Trophoblast cell (in vitro differentiated cells and primary cell): ENCODE results near the gene PKD1L1.
A peak's percentile ranks its signal among the peaks of the same experiment; 100 is the strongest.

Experiments used
- DNase-seq, 2 donors: peaks; one replicate each; pipeline ENCODE4 v3.0.0-alpha.2; 2016
- H2AFZ ChIP-seq: 2 replicates; pipeline ENCODE4 v1.6.1; 2013; ENCODE audit warnings: low read length, moderate library complexity, mild to moderate bottlenecking; ENCODE audit not compliant: insufficient read depth, poor library complexity
- H2AK5ac ChIP-seq: 2 replicates; pipeline ENCODE4 v1.6.1; 2013; ENCODE audit warnings: mild to moderate bottlenecking, low read length
- H2BK120ac ChIP-seq: 2 replicates; pipeline ENCODE4 v1.6.1; 2013; ENCODE audit warnings: low read length, mild to moderate bottlenecking, moderate library complexity; ENCODE audit not compliant: insufficient read depth, poor library complexity
- H2BK12ac ChIP-seq: 2 replicates; pipeline ENCODE4 v1.6.1; 2013; ENCODE audit warnings: mild to moderate bottlenecking, low read length, moderate library complexity
- H2BK5ac ChIP-seq: 2 replicates; pipeline ENCODE4 v1.6.1; 2013; ENCODE audit warnings: low read length, low read depth, moderate library complexity, mild to moderate bottlenecking; ENCODE audit not compliant: poor library complexity
- H3K14ac ChIP-seq: 2 replicates; pipeline ENCODE4 v1.6.1; 2013; ENCODE audit warnings: mild to moderate bottlenecking, low read length
- H3K18ac ChIP-seq: 2 replicates; pipeline ENCODE4 v1.6.1; 2013; ENCODE audit warnings: mild to moderate bottlenecking, low read length
- H3K23ac ChIP-seq: 2 replicates; pipeline ENCODE4 v1.6.1; 2013; ENCODE audit warnings: low read length
- H3K27ac ChIP-seq: 2 replicates; pipeline ENCODE4 v1.5.1; 2013; ENCODE audit warnings: low read depth, mild to moderate bottlenecking, inconsistent platforms, low read length, moderate library complexity
- H3K27me3 ChIP-seq: 2 replicates; pipeline ENCODE4 v1.6.1; 2013; ENCODE audit warnings: inconsistent platforms, mild to moderate bottlenecking, low read length, moderate library complexity; ENCODE audit not compliant: insufficient read depth
- H3K36me3 ChIP-seq, 2 experiments: 1 replicate in 1 of 2; 2 replicates in 1 of 2; pipeline ENCODE4 v1.6.1; 2013; ENCODE audit warnings: low read length in 2 of 2, mild to moderate bottlenecking in 2 of 2, moderate library complexity in 1 of 2; ENCODE audit not compliant: insufficient read depth in 2 of 2, control insufficient read depth in 1 of 2
- H3K4ac ChIP-seq: 2 replicates; pipeline ENCODE4 v1.6.1; 2013; ENCODE audit warnings: low read depth, mild to moderate bottlenecking, low read length, moderate library complexity
- H3K4me1 ChIP-seq, 2 experiments: 1 replicate in 1 of 2; 2 replicates in 1 of 2; pipeline ENCODE4 v1.6.1; 2013; ENCODE audit warnings: low read length in 2 of 2, mild to moderate bottlenecking in 2 of 2, moderate library complexity in 1 of 2; ENCODE audit not compliant: insufficient read depth in 2 of 2, control insufficient read depth in 1 of 2
- H3K4me2 ChIP-seq: 2 replicates; pipeline ENCODE4 v1.6.1; 2013; ENCODE audit warnings: inconsistent platforms, mild to moderate bottlenecking, low read length, moderate library complexity
- H3K4me3 ChIP-seq: 2 replicates; pipeline ENCODE4 v1.5.1; 2013; ENCODE audit warnings: mild to moderate bottlenecking, low read depth, low read length, inconsistent platforms
- H3K79me1 ChIP-seq: one replicate; pipeline ENCODE4 v1.6.1; 2013; ENCODE audit warnings: low read length
- H3K79me2 ChIP-seq: 2 replicates; pipeline ENCODE4 v1.6.1; 2013; ENCODE audit warnings: low read length, mild to moderate bottlenecking; ENCODE audit not compliant: control insufficient read depth, insufficient read depth, poor library complexity
- H3K9ac ChIP-seq: 2 replicates; pipeline ENCODE4 v1.6.1; 2013; ENCODE audit warnings: mild to moderate bottlenecking, low read length
- H3K9me3 ChIP-seq: 2 replicates; pipeline ENCODE4 v1.6.1; 2013; ENCODE audit warnings: low read depth, mild to moderate bottlenecking, control low read depth, inconsistent platforms, low read length; ENCODE audit not compliant: insufficient read depth
- H4K12ac ChIP-seq: 2 replicates; pipeline ENCODE4 v1.6.1; 2013; ENCODE audit warnings: low read depth, mild to moderate bottlenecking, low read length, moderate library complexity
- H4K8ac ChIP-seq: 2 replicates; pipeline ENCODE4 v1.6.1; 2013; ENCODE audit warnings: low read depth, mild to moderate bottlenecking, low read length, moderate library complexity
- H4K91ac ChIP-seq: one replicate; pipeline ENCODE4 v1.6.1; 2013; ENCODE audit warnings: low read depth, mild to moderate bottlenecking, low read length, moderate library complexity
- WGBS: extraction: QIAGEN DNeasy Blood & Tissue Kit; methylation state at CpG from one replicate; pipeline ENCODE4 v1.1.7; 2013; ENCODE audit warnings: missing lambda C conversion rate; ENCODE audit not compliant: insufficient read length, insufficient coverage; ENCODE audit errors: extremely low coverage; 5-methylcytosine and 5-hydroxymethylcytosine counted together

PKD1L1 gene

DNA sequence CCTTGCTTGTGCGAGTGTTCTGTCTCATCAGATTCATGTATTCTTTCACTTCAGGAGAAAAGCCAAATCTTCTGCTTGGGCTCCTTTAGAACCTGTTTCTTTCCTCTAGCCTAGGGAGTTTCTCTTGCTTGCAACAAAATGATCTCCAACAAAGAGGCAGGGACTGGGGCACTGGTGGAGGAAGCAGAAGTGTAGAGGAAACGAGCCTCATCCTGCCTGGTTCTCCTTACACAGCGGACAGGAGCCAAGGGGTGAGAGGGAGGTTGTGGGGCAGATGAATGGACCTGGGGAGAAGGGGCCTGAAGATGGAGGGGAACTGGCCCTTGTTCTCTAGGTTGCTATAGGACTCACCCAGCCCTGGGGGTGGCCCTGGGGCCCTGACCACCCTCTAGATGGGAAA is 141.1 kb downstream of the PKD1L1 start:
- no peak for DNase-seq
- H3K4me2 ChIP-seq: no peak overlapping the region
- no peak overlapping the region for H3K9ac ChIP-seq
- H4K12ac ChIP-seq: no peak overlapping the region
- H3K4me1 ChIP-seq: no peaks in the 10 kb centered on the region
- peak overlapping the region; percentile 31 for H2AK5ac ChIP-seq
- H4K91ac ChIP-seq: no peak overlapping the region
- no peak overlapping the region for H3K4ac ChIP-seq
- no peak overlapping the region for H2BK120ac ChIP-seq
- H3K18ac ChIP-seq: no peak overlapping the region
- H3K4me3 ChIP-seq: no peak overlapping the region
- H4K8ac ChIP-seq: no peak overlapping the region
- H3K27me3 ChIP-seq: no peaks in the 10 kb centered on the region
- no peak overlapping the region for H3K23ac ChIP-seq
- no peaks in the 10 kb centered on the region for H3K79me2 ChIP-seq
- no peak overlapping the region for H2BK12ac ChIP-seq
- peaks cover 7% of the 10 kb centered on the region for H3K9me3 ChIP-seq
- no peak overlapping the region for H3K14ac ChIP-seq
- no peaks in the 10 kb centered on the region for H3K36me3 ChIP-seq
- H2AFZ ChIP-seq: no peak overlapping the region
- H2BK5ac ChIP-seq: no peak overlapping the region
- no CpG with 5 or more reads among the region's 3 CpGs for WGBS
- H3K79me1 ChIP-seq: no peaks in the 10 kb centered on the region
- H3K27ac ChIP-seq: no peak overlapping the region

DNA sequence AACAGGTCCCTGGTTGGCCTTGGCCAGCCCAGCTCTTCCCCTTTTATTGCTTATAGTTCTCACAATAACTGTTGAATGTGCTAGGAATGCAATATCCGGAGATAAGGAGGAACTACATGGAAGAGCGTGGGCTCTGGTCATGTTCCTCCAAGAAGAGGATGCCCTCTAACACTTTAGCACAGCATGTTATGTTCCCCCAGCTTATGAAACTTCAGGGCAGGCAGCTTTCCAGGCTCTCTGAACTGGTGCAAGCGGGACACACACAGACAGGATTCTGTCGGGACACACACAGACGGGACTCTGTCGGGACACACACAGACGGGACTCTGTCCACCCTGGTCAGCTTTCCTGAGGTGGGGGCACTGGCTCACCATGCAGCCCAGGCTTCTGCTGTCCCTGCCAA is 141.6 kb downstream of the PKD1L1 start:
- DNase-seq: no peak
- Histone ChIP-seq H2AK5ac (no peak overlapping the region), H3K4me1 (no peaks in the 10 kb centered on the region), H2AFZ (no peak overlapping the region), H3K9me3 (peaks cover 3% of the 10 kb centered on the region), H3K4ac (no peak overlapping the region), H3K23ac (no peak overlapping the region), H3K14ac (no peak overlapping the region), H2BK120ac (no peak overlapping the region), H3K36me3 (no peaks in the 10 kb centered on the region), H4K91ac (no peak overlapping the region), H3K4me2 (no peak overlapping the region), H3K18ac (no peak overlapping the region), H3K79me2 (no peaks in the 10 kb centered on the region), H3K79me1 (no peaks in the 10 kb centered on the region), H3K27me3 (no peaks in the 10 kb centered on the region), H3K27ac (no peak overlapping the region), H4K12ac (no peak overlapping the region), H3K4me3 (no peak overlapping the region), H4K8ac (no peak overlapping the region), H3K9ac (no peak overlapping the region), H2BK5ac (no peak overlapping the region), H2BK12ac (no peak overlapping the region)
- no CpG with 5 or more reads among the region's 7 CpGs for WGBS

DNA sequence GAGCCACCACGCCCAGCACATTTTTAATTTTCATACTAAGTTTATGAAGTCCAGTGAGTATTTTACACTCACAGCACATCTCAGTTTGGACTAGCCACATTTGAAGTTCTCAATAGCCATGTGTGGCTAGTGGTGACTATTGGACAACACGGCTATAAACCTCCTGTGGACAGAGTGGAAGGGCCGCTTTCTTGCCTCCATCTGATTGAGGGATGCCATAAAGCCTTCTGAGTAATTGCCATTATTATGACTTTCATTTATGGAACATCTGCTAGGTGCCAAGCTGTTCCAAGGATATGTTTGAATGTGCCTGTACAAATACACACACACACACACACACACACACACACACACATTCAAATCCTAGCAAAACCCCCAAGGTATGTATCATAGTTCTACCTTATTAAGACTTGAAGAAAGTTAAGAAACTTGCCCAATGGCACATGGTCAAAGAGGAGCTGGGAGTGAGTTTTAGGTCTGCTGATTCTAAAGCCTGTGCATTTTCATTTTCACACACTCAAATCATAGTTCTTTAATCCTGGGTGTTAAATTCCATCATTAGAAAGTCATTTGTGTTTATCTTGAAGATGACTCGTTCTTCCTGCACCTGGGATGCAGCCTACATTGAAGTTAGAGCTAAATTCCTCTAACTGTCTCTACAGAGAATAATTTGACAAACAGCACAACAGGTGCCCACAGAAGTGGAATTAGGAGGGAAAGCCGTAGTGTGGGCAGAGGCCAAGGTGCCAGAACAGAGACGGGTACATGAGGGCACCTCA is 143.3 kb downstream of the PKD1L1 start:
- Histone ChIP-seq H3K9me3 (peaks cover 2% of the 10 kb centered on the region), H3K14ac (no peak overlapping the region), H2BK5ac (no peak overlapping the region), H3K9ac (no peak overlapping the region), H2BK12ac (no peak overlapping the region), H3K36me3 (no peaks in the 10 kb centered on the region), H3K18ac (no peak overlapping the region), H3K4me3 (no peak overlapping the region), H3K4ac (no peak overlapping the region), H2AK5ac (no peak overlapping the region), H3K4me2 (no peak overlapping the region), H3K23ac (no peak overlapping the region), H3K4me1 (no peaks in the 10 kb centered on the region), H4K8ac (no peak overlapping the region), H3K79me1 (no peaks in the 10 kb centered on the region), H3K79me2 (no peaks in the 10 kb centered on the region), H3K27ac (no peak overlapping the region), H2AFZ (no peak overlapping the region), H4K91ac (no peak overlapping the region), H3K27me3 (no peaks in the 10 kb centered on the region), H2BK120ac (no peak overlapping the region), H4K12ac (no peak overlapping the region)
- no CpG with 5 or more reads among the region's 6 CpGs for WGBS
- DNase-seq: no peak

DNA sequence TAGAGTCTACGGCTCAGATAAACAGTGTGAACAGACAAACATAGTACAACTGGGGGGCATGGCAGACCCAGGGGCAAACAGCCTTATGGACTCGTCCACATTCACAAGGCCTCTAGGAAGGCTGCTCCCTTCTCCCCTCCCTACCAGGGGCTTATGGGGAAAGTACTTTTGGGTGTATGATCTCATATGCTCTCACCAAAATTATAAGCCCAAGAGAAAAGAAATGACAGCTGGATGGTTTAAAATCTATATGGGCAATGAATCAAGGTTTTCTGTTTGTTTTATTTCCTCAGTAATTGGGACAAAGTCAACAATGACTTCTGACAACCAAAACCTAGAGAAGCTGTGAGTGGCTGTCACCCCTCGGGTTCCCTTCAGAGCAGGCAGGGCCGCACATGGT is 144.4 kb downstream of the PKD1L1 start:
- H3K18ac ChIP-seq: no peak overlapping the region
- H3K4me2 ChIP-seq: no peak overlapping the region
- no peak overlapping the region for H3K4me3 ChIP-seq
- H3K9ac ChIP-seq: no peak overlapping the region
- H2AK5ac ChIP-seq: no peak overlapping the region
- H3K27me3 ChIP-seq: no peaks in the 10 kb centered on the region
- no peak for DNase-seq
- H4K91ac ChIP-seq: no peak overlapping the region
- H3K23ac ChIP-seq: no peak overlapping the region
- no peak overlapping the region for H4K12ac ChIP-seq
- H3K36me3 ChIP-seq: no peaks in the 10 kb centered on the region
- no peak overlapping the region for H2BK12ac ChIP-seq
- H4K8ac ChIP-seq: no peak overlapping the region
- H3K79me2 ChIP-seq: no peaks in the 10 kb centered on the region
- H3K14ac ChIP-seq: no peak overlapping the region
- WGBS: no CpG with 5 or more reads among the region's 4 CpGs
- no peak overlapping the region for H2BK5ac ChIP-seq
- H3K9me3 ChIP-seq: peaks cover 2% of the 10 kb centered on the region
- H3K79me1 ChIP-seq: no peaks in the 10 kb centered on the region
- H3K4me1 ChIP-seq: no peaks in the 10 kb centered on the region
- no peak overlapping the region for H2BK120ac ChIP-seq
- no peak overlapping the region for H3K27ac ChIP-seq
- H2AFZ ChIP-seq: no peak overlapping the region
- no peak overlapping the region for H3K4ac ChIP-seq
